HTR-8/SVneo (cell line): ENCODE data around the gene THSD7B.
A peak's percentile ranks its signal among the peaks of the same experiment; 100 is the strongest.
"Not testable (repeated sequence)": the region's sequence is repeated elsewhere in the genome, so short reads cannot be mapped to it uniquely, and the experiment has no call there.

ENCODE experiments used
- DNase-seq: peaks from one replicate; pipeline ENCODE4 v3.0.0; 2011; ENCODE audit warnings: low spot score, mixed read lengths; ENCODE audit not compliant: insufficient read length
- FAIRE-seq: peaks from 2 replicates; lab custom pipeline; 2011; peaks lifted over from hg19 to GRCh38; lab: Jason Lieb, UNC

Gene THSD7B

GRCh38 chr2:137588578-137588977 is 823.2 kb downstream of the THSD7B start:
- not testable (repeated sequence) for FAIRE-seq, DNase-seq

- DNase-seq (no peak), FAIRE-seq (no peak)
These were observed 824.8 kb downstream of the THSD7B start for GRCh38 chr2:137590102-137590501.

DNA sequence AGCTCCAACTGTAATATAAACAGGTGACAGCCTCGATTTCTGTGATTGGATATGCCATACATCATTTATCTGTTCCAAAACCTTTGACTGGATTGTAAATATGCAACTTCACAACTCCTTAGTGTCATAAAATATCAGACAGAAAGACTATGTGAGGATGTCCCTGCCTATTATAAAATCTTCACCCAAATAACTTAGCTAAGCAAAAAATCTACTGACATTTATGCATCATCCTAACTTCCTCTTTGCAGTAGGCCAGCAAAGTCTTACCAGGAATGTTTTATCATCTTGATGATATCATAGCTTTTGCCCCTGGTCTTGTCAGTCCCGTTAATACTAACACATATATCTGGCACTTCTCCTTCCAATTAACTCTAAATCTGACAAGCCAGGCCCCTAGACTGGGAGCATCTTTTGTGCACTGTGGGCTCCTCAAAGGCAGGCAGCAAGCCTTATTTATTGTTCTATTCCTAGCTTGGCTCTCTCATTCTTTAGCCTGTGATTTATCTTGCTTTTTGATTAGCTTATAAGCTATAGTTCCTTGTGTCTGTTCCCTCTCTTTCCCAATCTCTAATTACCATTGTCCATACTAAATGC is 842.5 kb downstream of the THSD7B start:
- DNase-seq: no peak
- no peak for FAIRE-seq

GRCh38 chr2:137638932-137639331 is 873.6 kb downstream of the THSD7B start:
- DNase-seq (no peak), FAIRE-seq (no peak)

GRCh38 chr2:137644731-137645130 is 879.4 kb downstream of the THSD7B start:
- no peak for DNase-seq
- no peak for FAIRE-seq

DNA sequence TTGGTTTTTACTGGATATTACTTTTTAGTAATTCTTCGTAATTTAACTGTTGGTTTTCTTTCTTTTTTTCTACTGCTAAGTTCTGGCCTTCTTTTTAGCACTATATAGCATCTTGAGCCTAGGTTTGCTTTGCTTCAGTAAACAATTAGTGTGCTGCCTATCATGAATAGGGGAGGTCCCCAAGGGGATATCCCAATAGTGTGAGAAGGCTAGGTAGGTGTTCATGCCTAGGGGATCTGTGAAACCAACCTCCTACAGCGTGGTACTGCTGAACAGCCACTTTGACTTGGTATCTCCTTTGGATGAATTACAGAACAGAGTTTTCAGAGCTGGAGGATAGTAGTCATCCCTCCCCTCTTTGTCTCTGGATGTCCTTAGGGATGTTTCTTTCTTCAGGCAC is 888.7 kb downstream of the THSD7B start:
- no peak for FAIRE-seq

DNA sequence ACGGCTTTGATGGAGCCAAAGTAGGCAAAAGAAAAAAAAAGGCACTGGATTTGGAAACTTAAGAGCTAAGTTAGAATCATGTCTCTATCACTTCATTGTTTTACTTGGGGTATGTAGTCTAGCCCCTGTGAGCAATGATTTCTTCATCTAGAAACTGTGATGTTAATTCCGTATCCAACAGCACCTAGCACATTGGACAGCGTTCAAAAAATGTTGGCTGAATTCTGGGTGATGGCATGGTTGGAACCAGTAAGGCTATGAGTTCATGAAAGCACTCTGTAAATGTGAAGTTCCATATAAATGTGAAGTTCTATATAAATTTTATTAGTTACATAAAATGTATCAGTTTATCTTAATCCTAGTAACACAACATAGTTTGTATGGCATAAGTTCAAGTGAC is 890.5 kb downstream of the THSD7B start:
- FAIRE-seq (no peak), DNase-seq (no peak)

More for the DNA sequence above, 888.7 kb downstream of the THSD7B start:
- DNase-seq: no peak

DNA sequence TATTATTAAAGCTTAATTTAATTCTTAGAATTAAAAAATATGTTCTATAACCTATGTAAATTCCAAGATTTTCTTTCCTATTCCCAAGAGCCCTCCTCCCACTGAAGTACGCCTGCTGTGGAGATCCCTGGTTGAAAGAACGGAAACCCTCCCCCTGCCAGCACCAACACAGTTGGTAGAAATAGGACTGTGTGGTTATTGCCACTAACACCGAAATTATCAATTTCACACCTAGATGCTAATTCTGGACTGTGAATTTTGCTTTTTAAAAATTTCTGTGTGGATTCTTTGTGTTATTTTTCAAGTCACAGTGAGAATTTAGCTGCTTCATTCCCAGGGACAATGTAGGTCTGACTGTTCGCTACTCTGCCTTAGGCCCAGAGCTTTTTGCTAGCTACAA is 893.1 kb downstream of the THSD7B start:
- FAIRE-seq (no peak), DNase-seq (no peak)

GRCh38 chr2:137659616-137660015 is 894.3 kb downstream of the THSD7B start:
- peak; percentile 1 for DNase-seq
- no peak for FAIRE-seq

DNA sequence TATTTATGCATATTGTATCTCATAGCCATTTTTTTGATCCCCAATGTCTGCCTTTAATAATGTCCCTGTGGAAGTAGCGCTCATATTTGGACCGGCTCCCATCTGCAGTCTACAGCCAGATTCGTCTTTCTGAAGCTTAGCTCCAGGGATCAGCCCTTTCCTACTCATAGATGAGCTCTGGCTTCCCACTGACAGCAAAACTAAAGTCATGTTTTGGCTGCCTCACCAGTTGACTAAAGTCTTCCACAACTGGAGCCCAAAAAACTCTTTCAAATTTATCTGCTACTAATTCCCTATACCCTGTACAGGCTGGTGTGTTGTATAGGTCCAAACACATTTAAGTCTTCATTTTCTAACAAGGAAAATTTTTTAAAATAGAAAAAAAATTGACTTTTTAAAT is 904.8 kb downstream of the THSD7B start:
- no peak for DNase-seq
- no peak for FAIRE-seq

DNA sequence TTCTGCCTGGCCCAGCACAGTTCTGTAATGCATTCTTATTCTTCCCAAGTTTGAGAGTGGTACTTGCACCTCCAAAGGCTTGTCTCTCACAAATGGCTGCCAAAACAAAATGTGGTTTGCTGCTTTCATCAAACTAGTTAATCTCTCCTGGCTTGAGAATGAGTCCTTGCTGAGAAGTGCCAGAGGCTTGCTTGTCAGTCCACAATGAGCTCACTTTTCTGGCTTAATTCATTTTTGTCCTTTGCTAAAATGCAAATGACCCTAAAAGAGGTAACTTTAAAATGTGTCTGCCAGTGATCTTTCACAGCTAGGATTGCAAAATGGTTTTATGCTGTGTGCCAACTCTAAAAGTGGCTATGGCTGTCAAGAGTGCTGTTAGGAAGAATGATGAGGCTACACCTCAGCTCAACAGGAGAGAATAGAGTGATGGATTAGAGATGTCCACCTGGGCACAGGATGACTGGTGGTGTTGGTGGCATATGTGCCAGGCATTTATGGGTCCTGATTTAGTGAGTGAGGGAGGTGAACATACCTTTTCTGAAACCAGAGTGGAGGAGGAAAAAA is 907.7 kb downstream of the THSD7B start:
- FAIRE-seq: no peak

DNA sequence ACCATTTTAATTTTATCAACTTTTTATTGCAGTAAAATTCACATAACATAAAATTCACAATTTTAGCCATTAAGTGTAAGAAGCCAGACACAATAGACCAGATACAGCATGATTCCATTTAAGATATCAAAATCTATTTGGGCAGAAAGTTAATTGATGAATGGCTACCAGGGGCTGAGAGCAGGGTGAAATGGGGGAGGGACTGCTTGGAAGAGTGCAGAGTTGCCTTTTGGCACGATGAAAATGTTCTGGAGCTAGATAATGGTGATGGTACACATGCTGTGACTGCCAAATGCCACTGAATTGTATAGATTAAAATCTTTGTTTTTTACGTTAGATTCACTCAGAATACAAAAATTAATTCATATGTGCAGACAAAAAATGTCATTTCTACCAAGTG is 909.6 kb downstream of the THSD7B start:
- no peak for DNase-seq
- FAIRE-seq: no peak

More for the DNA sequence above, 907.7 kb downstream of the THSD7B start:
- DNase-seq: no peak

- no peak for FAIRE-seq
- DNase-seq: no peak
These were observed 910.4 kb downstream of the THSD7B start for GRCh38 chr2:137675584-137676327.

DNA sequence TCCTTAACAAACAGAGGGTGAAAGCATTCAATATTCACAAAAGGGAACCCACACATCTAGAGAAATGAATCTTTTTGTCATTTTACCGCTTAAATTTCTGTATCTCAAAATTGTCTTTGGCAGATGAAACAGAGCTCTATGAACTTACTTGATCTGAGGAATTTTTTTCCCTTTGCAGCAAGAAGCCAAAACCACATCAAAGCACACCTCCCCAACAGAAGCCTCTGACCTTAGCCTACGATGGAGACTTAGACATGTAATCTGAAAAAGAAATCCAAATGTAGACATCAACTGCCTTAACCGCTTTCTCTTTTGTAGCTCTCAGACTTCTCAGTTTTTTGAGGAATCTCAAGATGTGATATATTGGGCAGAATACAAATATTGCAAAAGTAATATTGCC is 911.0 kb downstream of the THSD7B start:
- DNase-seq (no peak), FAIRE-seq (no peak)

GRCh38 chr2:137677466-137677865 is 912.1 kb downstream of the THSD7B start:
- DNase-seq: peak; percentile 3
- no peak for FAIRE-seq

- FAIRE-seq: no peak
- DNase-seq: no peak
These were observed 924.2 kb downstream of the THSD7B start for GRCh38 chr2:137689549-137689948.

GRCh38 chr2:137693534-137693933 is 928.2 kb downstream of the THSD7B start:
- DNase-seq (no peak), FAIRE-seq (no peak)

- FAIRE-seq (no peak), DNase-seq (no peak)
These were observed 931.6 kb downstream of the THSD7B start for GRCh38 chr2:137696916-137697315.

- DNase-seq, FAIRE-seq: not testable (repeated sequence)
These were observed 934.9 kb downstream of the THSD7B start for GRCh38 chr2:137700250-137700649.

- no peak for DNase-seq
- no peak for FAIRE-seq
These were observed 935.3 kb downstream of the THSD7B start for GRCh38 chr2:137700681-137701080.

DNA sequence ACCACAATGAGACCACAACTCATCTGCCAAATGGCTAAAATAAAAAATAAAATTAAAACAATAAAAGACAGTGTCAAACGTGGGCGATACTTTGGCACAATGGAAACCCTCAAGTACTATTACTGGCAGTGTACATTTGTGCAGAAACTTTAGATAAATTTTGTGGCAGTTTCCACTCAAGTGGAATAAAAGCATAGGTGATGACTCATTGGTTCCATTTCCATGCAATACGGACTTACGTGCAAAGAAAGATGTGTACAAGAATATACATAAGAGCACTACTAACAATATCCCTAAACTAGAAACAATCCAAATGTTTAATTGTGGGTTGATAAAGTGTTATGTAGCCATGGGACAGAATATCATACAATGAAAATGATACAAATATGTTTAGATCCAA is 940.0 kb downstream of the THSD7B start:
- FAIRE-seq: no peak
- DNase-seq: no peak
